ENCODE measurements around the gene ACTN2.

ACTN2 gene

GRCh38 chr1:236685205-236685916, 938 bp upstream of the ACTN2 start:
- Histone ChIP-seq H3K9me3 (ENCODE audit: insufficient read depth, low read length) (no peaks in the 10 kb centered on the region), H3K27me3 (ENCODE audit: low read length) (no peaks in the 10 kb centered on the region), H3K9me2 (replicated peaks; ENCODE audit: insufficient read depth, low read length) (no peaks in the 10 kb centered on the region), H2AFZ (ENCODE audit: low read depth, low read length, severe bottlenecking) (no peak overlapping the region), H3K9ac (ENCODE audit: low read length) (no peak overlapping the region), H3K27ac (ENCODE audit: low read depth, low read length) (no peak overlapping the region), H3K4me2 (ENCODE audit: low read depth, low read length, poor library complexity, severe bottlenecking) (no peak overlapping the region), H3K4me3 (ENCODE audit: insufficient read depth, low read length, poor library complexity, severe bottlenecking) (no peak overlapping the region), H3F3A (ENCODE audit: insufficient read depth) (no peaks in the 10 kb centered on the region), H3K36me3 (ENCODE audit: low read length) (no peaks in the 10 kb centered on the region), H3K79me2 (ENCODE audit: insufficient read depth, low read length) (no peaks in the 10 kb centered on the region), H4K20me1 (ENCODE audit: low read depth, low read length) (no peaks in the 10 kb centered on the region)
- no peak for TF ChIP-seq CTCF (IDR thresholded peaks at IDR 0.05; ENCODE audit: insufficient read depth, low read length, poor library complexity, severe bottlenecking)
- no peak for TF ChIP-seq EZH2phosphoT487 (conservative IDR thresholded peaks at IDR 0.05; ENCODE audit: low read length)

GRCh38 chr1:236686815-236687160, 489 bp downstream of the ACTN2 start:
- Histone ChIP-seq H4K20me1 (ENCODE audit: low read depth, low read length) (no peaks in the 10 kb centered on the region), H3K36me3 (ENCODE audit: low read length) (no peaks in the 10 kb centered on the region), H3K27ac (ENCODE audit: low read depth, low read length) (no peak overlapping the region), H3K9me3 (ENCODE audit: insufficient read depth, low read length) (no peaks in the 10 kb centered on the region), H3F3A (ENCODE audit: insufficient read depth) (no peaks in the 10 kb centered on the region), H3K4me2 (ENCODE audit: low read depth, low read length, poor library complexity, severe bottlenecking) (no peak overlapping the region), H3K79me2 (ENCODE audit: insufficient read depth, low read length) (no peaks in the 10 kb centered on the region), H3K27me3 (ENCODE audit: low read length) (no peaks in the 10 kb centered on the region), H3K4me3 (ENCODE audit: insufficient read depth, low read length, poor library complexity, severe bottlenecking) (no peak overlapping the region), H3K9me2 (replicated peaks; ENCODE audit: insufficient read depth, low read length) (no peaks in the 10 kb centered on the region), H3K9ac (ENCODE audit: low read length) (no peak overlapping the region), H2AFZ (ENCODE audit: low read depth, low read length, severe bottlenecking) (no peak overlapping the region)
- TF ChIP-seq EZH2phosphoT487 (conservative IDR thresholded peaks at IDR 0.05; ENCODE audit: low read length): no peak
- no peak for TF ChIP-seq CTCF (IDR thresholded peaks at IDR 0.05; ENCODE audit: insufficient read depth, low read length, poor library complexity, severe bottlenecking)

- TF ChIP-seq EZH2phosphoT487 (conservative IDR thresholded peaks at IDR 0.05; ENCODE audit: low read length): no peak
- no peak for TF ChIP-seq CTCF (IDR thresholded peaks at IDR 0.05; ENCODE audit: insufficient read depth, low read length, poor library complexity, severe bottlenecking)
- Histone ChIP-seq H3K4me2 (ENCODE audit: low read depth, low read length, poor library complexity, severe bottlenecking) (no peak overlapping the region), H2AFZ (ENCODE audit: low read depth, low read length, severe bottlenecking) (no peak overlapping the region), H3K9me2 (replicated peaks; ENCODE audit: insufficient read depth, low read length) (no peaks in the 10 kb centered on the region), H3K4me3 (ENCODE audit: insufficient read depth, low read length, poor library complexity, severe bottlenecking) (no peak overlapping the region), H3K9ac (ENCODE audit: low read length) (no peak overlapping the region), H4K20me1 (ENCODE audit: low read depth, low read length) (no peaks in the 10 kb centered on the region), H3K9me3 (ENCODE audit: insufficient read depth, low read length) (no peaks in the 10 kb centered on the region), H3F3A (ENCODE audit: insufficient read depth) (no peaks in the 10 kb centered on the region), H3K27me3 (ENCODE audit: low read length) (no peaks in the 10 kb centered on the region), H3K27ac (ENCODE audit: low read depth, low read length) (no peak overlapping the region), H3K79me2 (ENCODE audit: insufficient read depth, low read length) (no peaks in the 10 kb centered on the region), H3K36me3 (ENCODE audit: low read length) (no peaks in the 10 kb centered on the region)
Observed at GRCh38 chr1:236687273-236687672, 974 bp downstream of the ACTN2 start.
